Activated T-cell treated with anti-CD3 and anti-CD28 coated beads for 1 hour (primary cell): ENCODE data around the gene ROGDI.

ENCODE experiments used
- DNase-seq: peaks from one replicate; pipeline ENCODE4 v3.0.0-alpha.2; 2020; ENCODE audit warnings: low read depth

ROGDI gene

DNA sequence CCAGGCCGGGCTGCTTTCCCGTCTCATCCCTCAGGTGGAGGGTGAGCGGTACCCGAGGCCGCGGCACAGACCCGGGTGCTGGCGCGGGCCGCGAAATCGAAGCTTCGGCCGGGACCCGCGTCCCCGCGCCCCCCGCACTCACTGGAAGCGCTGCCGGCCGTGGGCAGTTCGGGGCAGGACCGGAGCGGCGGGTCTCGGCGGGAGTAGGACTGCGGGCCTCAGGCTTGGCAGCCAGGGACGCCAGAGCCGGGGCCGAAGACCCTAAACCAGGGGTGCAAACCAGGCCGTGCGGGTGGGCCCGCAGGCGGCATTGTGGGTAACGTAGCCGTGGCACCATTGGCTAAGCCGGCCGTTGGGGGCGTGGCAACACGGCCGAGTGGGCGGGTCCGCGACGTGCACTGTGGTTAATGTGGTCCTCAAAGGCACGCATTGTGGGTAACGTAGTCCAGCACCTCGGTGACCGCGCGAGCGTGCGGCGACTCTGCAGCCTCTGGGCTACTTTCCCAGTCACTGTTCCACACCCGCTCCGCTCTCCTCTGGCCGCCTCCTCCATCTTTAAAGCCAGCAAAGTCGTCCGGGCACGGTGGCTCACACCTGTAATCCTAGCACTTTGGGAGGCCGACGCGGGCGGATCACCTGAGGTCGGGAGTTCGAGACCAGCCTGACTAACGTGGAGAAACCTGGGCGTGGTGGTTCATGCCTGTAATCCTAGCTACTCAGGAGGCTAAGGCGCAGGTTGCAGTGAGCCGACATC is 35.4 kb downstream of the ROGDI start, which contains the start of gene ZNF500:
Gene ZNF500, minus strand, starts transcription at position 288 of the 754 bp plus-strand sequence. CDS start 1,184 bp downstream, outside the sequence.
- DNase-seq, result peak; percentile 97

GRCh38 chr16:4765511-4766474 is 36.6 kb downstream of the ROGDI start:
- no peak for DNase-seq

- DNase-seq, result no peak
Observed at GRCh38 chr16:4763791-4764190, 38.6 kb downstream of the ROGDI start.

GRCh38 chr16:4762205-4762604 is 40.2 kb downstream of the ROGDI start:
- no peak for DNase-seq

DNA sequence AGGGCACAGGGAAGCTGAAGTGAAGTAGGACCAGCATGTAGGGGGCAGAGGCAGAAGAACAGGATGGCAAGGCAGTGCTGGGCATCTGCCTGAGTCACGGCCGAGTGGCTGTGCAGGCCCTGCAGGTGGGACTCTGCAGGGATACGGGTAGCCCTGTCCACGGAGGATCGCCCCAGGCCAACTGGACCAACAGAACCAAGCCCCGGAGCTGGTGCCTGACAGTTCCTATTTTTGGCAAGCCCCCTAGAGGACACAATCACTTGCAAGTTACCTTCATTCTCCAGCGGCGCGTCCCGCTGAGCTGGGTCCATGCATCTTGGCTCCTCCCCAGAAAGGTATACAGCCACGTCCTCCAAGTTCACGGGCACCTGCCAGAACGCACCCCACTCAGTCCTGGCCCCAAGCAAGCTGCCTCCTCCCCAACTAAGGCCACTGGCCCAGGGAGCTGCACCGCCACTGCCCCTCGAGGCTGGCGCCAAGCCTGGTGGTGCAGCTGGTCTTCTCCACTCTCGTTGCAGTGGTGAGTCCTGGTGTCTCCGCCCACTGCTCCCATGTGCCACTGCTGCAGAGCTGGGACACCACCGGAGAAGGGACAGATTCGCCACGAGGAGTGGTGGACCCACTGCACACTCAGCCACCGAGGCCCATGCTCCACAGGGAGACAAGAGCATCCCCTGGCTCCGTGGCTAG is 42.1 kb downstream of the ROGDI start:
- DNase-seq, result no peak

DNA sequence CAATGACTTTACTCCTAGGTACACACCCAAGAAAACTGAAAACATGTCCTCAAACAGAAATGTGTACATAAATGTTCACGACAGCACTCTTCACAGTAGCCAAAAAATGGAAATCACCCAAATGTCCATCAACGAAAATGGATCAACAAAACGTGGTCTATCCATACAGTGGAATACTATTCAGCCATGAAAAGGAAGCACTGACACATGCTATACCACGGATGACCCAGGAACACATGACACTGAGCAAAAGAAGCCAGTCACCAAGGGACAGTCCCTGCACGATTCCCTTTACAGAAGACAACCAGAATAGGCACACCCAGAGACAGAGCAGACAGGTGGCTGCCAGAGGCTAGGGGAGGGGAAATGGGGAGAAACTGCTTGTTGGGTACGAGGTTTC is 46.7 kb downstream of the ROGDI start:
- DNase-seq, result no peak

GRCh38 chr16:4754865-4755264 is 47.6 kb downstream of the ROGDI start:
- no peak for DNase-seq

DNA sequence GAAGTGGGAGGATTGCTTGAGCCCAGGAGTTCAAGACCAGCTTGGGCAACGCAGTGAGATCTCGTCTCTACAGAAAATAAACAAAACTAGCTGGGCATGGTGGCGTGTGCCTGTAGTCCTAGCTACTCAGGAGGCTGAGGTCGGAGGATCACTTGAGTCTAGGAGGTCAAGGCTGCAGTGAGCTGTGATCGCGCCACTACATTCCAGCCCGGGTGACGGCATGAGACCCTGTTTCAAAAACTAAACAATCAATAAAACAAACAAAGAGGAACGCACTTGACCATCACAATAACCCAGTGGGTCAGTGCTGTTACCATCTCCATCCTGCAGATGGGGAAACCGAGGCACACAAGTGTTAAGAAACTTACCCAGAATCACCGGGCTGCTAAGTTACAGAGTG is 49.2 kb downstream of the ROGDI start:
- DNase-seq, result no peak

DNA sequence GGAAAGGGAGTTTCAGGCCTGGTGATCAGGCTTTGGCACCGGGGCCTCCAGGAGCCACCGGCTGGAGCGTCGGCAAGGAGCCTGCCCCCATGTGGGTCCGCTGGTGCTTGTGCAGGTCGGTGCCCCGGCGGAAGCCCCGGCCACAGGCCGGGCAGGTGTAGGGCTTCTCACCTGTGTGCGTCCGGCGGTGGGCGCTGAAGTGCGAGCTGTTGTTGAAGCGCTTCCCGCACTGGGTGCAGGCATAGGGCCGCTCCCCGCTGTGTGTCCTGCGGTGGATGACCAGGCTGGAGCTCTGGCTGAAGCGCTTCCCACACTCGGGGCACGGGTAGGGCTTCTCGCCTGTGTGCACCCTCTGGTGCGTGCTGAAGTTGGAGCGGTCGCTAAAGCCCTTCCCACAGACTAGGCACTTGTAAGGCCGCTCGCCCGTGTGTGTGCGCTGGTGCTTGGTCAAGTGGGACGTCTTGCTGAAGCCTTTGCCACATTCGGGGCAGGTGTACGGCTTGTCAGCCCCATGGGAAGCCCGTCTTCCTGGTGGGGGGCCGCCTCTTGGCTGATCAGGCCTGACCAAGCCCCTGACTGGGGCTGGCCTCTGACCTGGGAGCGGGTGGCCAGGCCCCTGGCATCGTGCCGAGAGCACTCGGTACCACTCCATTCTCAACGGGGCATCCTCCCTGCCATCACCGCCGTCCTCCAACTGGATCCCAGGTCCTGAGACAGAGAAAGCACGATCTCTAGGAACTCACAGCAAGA is 49.9 kb downstream of the ROGDI start:
- DNase-seq, result no peak

- DNase-seq, result no peak
Observed at GRCh38 chr16:4750896-4751295, 51.5 kb downstream of the ROGDI start.

- no peak for DNase-seq
Observed at GRCh38 chr16:4749700-4750257, 52.7 kb downstream of the ROGDI start.

DNA sequence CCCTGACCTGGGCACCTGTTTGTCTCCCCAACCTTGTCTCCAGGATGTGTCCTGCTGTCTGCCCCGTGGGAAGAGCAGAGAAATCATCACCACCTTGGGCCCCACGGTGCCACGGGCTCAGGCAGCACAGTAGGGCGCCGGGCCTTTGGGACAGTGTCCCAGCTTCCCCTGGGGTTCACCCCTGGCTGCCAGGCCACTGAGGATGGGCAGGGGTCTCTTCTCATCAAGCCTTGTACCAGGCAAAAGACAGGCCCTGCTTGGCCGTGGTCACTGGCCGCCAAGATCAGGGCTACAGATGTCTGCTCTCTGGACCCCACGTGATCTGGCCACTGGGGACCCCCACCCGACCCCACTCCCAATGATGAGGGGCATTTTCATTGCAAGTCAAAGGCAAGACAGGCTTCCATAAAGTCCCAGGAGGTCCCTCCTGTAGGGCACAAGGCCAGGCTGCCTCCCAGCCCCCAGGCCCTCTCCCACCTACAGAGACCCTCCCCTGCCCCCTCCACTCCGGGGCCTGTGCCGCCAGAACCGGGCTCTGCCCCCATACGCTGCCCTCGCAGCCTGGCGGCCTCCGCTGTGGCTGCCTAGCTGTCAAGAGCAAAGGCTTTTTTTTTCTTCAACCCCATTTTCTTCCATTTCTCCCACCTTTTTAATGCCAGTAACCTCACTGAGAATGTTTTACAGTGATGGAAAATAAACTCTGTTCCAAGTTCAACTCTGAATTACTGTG is 53.6 kb downstream of the ROGDI start:
- no peak for DNase-seq

DNA sequence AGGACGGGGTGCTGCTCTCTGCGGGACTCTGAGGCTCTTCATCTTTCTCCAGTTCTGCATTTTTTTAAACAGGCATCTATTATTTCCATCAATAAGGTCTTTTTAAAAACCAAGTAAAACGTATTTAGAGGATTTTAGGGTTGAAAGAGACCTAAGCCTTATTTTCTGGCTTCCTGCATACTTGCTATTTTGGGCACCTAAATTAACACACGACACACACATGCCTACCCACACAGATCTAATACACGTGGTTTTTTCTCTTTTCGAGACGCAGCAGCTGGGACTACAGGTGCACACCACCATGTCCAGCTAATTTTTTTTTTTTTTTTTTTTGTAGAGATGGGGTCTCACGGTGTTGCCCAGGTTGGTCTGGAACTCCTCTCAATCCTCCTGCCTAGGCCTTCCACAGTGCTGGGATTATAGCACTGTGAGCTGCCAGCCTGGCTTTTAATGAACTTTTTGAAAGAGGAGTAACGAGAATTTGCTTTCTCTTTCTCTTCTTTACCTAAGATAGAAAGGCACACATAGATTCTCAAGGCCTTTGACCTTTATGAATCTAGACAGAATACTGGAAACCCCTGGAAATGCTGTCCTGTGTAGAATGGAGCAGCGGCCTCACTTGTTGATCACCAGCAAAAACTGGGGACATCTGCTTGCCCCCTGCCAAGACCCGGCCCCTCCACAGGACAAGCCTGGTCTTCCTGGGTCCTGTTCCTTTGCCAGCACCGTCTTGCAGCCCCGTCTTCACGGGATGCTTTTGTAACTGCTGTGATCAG is 54.3 kb downstream of the ROGDI start:
- DNase-seq, result no peak

- no peak for DNase-seq
Observed at GRCh38 chr16:4746991-4747574, 55.4 kb downstream of the ROGDI start.
